ENCODE measurements around the gene TMEM80. TPM values are rescaled to one million over a fixed set of nuclear protein-coding genes. Genes with fewer than 3 reads are reported as not detected.

TMEM80 gene
- total RNA-seq, 2 experiments from 2014 or later = 21.0 to 22.0 TPM

DNA sequence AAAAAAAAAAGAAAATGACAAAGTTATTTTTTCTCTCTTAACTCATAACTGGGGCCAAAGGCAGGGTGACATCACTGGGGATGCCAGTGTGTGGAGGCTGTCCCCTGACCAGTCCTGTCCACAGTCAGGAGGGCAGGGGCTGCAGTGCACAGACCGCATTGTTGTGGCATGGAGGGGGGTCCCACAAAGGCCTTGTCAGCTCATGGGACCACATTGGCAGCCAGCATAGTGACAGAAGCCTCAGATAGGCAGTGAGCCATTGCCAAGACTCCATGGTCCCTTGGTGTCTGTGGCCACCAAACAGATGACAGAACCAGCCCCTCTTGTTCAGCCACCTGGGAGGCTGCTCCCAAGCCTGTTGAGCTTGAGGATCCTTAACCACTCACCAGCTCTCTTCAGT is 4.1 kb downstream of the TMEM80 start:
- CTCF ChIA-PET = no interaction called here
- no peak overlapping the region for H3K27ac Mint-ChIP-seq
- TF ChIP-seq, protein P1, sequence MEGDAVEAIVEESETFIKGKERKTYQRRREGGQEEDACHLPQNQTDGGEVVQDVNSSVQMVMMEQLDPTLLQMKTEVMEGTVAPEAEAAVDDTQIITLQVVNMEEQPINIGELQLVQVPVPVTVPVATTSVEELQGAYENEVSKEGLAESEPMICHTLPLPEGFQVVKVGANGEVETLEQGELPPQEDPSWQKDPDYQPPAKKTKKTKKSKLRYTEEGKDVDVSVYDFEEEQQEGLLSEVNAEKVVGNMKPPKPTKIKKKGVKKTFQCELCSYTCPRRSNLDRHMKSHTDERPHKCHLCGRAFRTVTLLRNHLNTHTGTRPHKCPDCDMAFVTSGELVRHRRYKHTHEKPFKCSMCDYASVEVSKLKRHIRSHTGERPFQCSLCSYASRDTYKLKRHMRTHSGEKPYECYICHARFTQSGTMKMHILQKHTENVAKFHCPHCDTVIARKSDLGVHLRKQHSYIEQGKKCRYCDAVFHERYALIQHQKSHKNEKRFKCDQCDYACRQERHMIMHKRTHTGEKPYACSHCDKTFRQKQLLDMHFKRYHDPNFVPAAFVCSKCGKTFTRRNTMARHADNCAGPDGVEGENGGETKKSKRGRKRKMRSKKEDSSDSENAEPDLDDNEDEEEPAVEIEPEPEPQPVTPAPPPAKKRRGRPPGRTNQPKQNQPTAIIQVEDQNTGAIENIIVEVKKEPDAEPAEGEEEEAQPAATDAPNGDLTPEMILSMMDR (IDR thresholded peaks at IDR 0.05) = no peak
- H3K27me3 Mint-ChIP-seq = no peaks in the 10 kb centered on the region
- no peaks in the 10 kb centered on the region for H3K27me3 ChIP-seq (ENCODE audit: control insufficient read depth in 1 of 2, insufficient read depth in 2 of 2, low read length in 2 of 2)
- peaks cover 25% of the 10 kb centered on the region for H3K4me1 Mint-ChIP-seq (ENCODE audit: low read depth)
- POLR2A ChIA-PET = no interaction called here
- no peak overlapping the region for H3K4me3 Mint-ChIP-seq
- no peak overlapping the region for H3K4me3 ChIP-seq (ENCODE audit: low read length)
- H3K36me3 Mint-ChIP-seq (ENCODE audit: low read depth) = no peaks in the 10 kb centered on the region
- intact Hi-C loops (cut with DNase I, micrococcal nuclease) = loop anchor here (5.0 to 10.0 kb wide), 2 partner anchors 98 to 135 kb away; partner anchors contain the start of genes SLC25A22 (in 2 of the 2), LMNTD2 (in 1 of the 2) and RASSF7 (in 1 of the 2)
- no peak for ATAC-seq (ENCODE audit: poor library complexity)
- H3K9me3 Mint-ChIP-seq = no peaks in the 10 kb centered on the region
- H3K36me3 ChIP-seq (ENCODE audit: insufficient read depth, low read length) = peaks cover 8% of the 10 kb centered on the region
- H3K4me1 ChIP-seq (ENCODE audit: insufficient read depth, low read length) = peaks cover 39% of the 10 kb centered on the region
- DNase-seq = no peak
- no peaks in the 10 kb centered on the region for H3K9me3 ChIP-seq (ENCODE audit: control insufficient read depth in 1 of 2, insufficient read depth in 1 of 2, low read length in 2 of 2)
- no peak overlapping the region for H3K27ac ChIP-seq (ENCODE audit: low read depth in 1 of 2, low read length in 2 of 2)

DNA sequence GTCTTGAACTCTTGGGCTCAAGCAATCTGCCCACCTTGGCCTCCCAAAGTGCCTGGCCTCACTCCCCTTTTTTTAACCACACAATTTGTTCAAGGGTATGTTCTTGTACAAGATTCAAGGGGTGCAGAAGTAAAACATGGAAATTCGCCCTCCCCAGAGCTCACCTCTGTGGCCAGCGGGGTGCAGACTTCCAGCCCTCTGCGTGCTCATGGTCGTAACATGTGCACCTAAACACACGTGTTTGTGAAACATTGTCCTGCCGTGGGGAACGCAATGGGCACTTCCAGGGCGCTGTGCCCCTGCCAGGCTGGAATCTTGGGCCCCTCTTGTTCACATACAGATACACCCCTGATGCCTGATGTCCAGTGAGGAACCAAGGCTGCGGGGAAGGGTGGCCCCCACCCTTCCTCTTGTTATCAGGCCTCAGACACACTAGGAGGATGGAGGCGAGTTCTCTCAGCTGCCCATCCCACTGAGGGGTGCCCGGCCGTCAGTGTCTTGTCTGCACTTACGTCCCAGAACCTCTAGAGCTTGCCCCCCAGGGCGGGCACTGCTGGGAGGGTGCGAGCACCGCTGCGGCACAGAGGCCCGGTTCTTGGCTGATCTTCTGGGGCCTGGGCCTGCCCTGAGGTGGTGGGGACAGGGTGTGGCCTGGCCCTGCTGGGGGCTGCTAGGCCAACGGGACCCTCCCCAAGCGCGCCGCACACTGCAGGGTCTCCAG is 6.3 kb downstream of the TMEM80 start:
- intact Hi-C loops (cut with DNase I, micrococcal nuclease) = no loop called here

DNA sequence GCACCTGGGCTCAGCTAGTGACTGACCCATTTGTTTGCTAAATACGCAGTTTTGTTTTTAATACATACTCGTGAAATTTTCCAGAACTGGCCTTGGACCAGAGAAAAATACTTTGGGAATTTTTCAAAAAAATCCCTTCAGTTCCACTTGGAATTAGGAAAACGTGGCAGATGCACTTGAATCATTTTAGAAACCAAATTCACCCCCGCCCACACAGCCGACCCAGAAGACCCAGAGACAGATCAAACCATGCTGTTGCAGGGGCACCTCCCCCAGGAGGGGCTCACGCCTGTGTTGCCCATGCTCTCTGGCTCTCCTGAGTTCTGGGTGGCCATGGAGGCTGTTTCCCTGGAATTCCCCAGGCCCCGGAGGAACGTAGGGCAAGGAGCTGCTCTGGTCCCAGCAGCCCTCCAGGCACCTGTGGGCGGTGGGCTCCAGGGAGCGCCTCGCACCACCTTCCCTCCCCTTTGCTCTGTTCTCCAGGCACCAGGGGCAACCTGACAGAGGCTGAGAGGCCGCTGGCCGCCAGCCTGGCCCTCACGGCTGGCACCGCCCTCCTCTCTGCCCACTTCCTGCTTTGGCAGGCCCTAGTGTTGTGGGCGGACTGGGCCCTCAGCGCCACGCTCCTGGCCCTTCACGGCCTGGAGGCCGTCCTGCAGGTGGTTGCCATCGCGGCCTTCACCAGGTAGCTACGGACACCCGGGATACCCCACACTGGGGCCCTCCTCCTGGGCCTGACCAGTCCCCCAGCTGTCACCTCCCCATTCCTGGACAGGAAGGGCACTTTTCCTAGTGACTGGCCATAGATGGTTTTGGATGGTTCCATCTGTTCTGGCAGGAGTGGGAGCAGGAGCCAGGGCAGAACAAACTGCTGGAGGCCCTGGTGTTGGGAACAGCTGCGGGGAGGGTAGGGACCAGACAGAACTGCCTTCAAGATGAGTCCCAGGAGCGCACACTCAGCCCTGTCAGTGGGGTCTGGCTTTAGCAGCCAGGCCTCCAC is 7.1 kb downstream of the TMEM80 start:
- Mint-ChIP-seq H3K36me3 (ENCODE audit: low read depth) (no peaks in the 10 kb centered on the region), H3K4me3 (no peak overlapping the region), H3K9me3 (no peaks in the 10 kb centered on the region), H3K27me3 (peaks cover 8% of the 10 kb centered on the region), H3K27ac (no peak overlapping the region), H3K4me1 (ENCODE audit: low read depth) (peaks cover 12% of the 10 kb centered on the region)
- H3K36me3 ChIP-seq (ENCODE audit: insufficient read depth, low read length) = peaks cover 8% of the 10 kb centered on the region
- peaks cover 0 to 7% of the 10 kb centered on the region in 2 experiments for H3K9me3 ChIP-seq (ENCODE audit: control insufficient read depth in 1 of 2, insufficient read depth in 1 of 2, low read length in 2 of 2)
- intact Hi-C loops (cut with DNase I, micrococcal nuclease) = no loop called here
- no peak overlapping the region for H3K27ac ChIP-seq (ENCODE audit: low read depth in 1 of 2, low read length in 2 of 2)
- no peak overlapping the region for H3K4me3 ChIP-seq (ENCODE audit: low read length)
- DNase-seq (peak in 1 of 14 experiments; percentile 30), ATAC-seq (ENCODE audit: poor library complexity) (no peak)
- POLR2A ChIA-PET = no interaction called here
- H3K4me1 ChIP-seq (ENCODE audit: insufficient read depth, low read length) = peaks cover 38% of the 10 kb centered on the region
- H3K27me3 ChIP-seq (ENCODE audit: control insufficient read depth in 1 of 2, insufficient read depth in 2 of 2, low read length in 2 of 2) = peaks cover 15 to 17% of the 10 kb centered on the region in 2 experiments
- CTCF ChIA-PET = no interaction called here
- TF ChIP-seq, protein P1 (IDR thresholded peaks at IDR 0.05) = no peak

More for the DNA sequence above, 6.3 kb downstream of the TMEM80 start:
- TF ChIP-seq, protein P1 (IDR thresholded peaks at IDR 0.05) = no peak
- no peaks in the 10 kb centered on the region for H3K9me3 Mint-ChIP-seq
- Histone ChIP-seq H3K36me3 (ENCODE audit: insufficient read depth, low read length) (peaks cover 8% of the 10 kb centered on the region), H3K9me3 (ENCODE audit: control insufficient read depth in 1 of 2, insufficient read depth in 1 of 2, low read length in 2 of 2) (no peaks in the 10 kb centered on the region), H3K27me3 (ENCODE audit: control insufficient read depth in 1 of 2, insufficient read depth in 2 of 2, low read length in 2 of 2) (peaks cover 6 to 8% of the 10 kb centered on the region in 2 experiments), H3K4me3 (ENCODE audit: low read length) (no peak overlapping the region), H3K4me1 (ENCODE audit: insufficient read depth, low read length) (peaks cover 46% of the 10 kb centered on the region), H3K27ac (ENCODE audit: low read depth in 1 of 2, low read length in 2 of 2) (no peak overlapping the region)
- CTCF ChIA-PET = no interaction called here
- no peak for ATAC-seq (ENCODE audit: poor library complexity)
- no peak for DNase-seq
- no peak overlapping the region for H3K4me3 Mint-ChIP-seq
- H3K27ac Mint-ChIP-seq = no peak overlapping the region
- POLR2A ChIA-PET = no interaction called here
- no peaks in the 10 kb centered on the region for H3K27me3 Mint-ChIP-seq
- no peaks in the 10 kb centered on the region for H3K36me3 Mint-ChIP-seq (ENCODE audit: low read depth)
- H3K4me1 Mint-ChIP-seq (ENCODE audit: low read depth) = peaks cover 20% of the 10 kb centered on the region
